Neural progenitor cell (in vitro differentiated cells): Measurements from ENCODE around the gene RTEL1. TPM values are rescaled to one million over a fixed set of nuclear protein-coding genes. Genes with fewer than 3 reads are reported as not detected.

ENCODE experiments used
- DNase-seq: peaks from one replicate; pipeline ENCODE4 v3.0.0-alpha.2; 2016; ENCODE audit warnings: low spot score
- H2AFZ ChIP-seq: fragments of 200-600 bp; sonication (generic); replicated peaks from 2 replicates; pipeline ENCODE4 v1.6.1; 2016; ENCODE audit warnings: antibody characterized with exemption
- H3F3A ChIP-seq: fragments of 200-600 bp; sonication (generic); 2 replicates; pipeline ENCODE4 v1.6.1; 2016; ENCODE audit warnings: antibody characterized with exemption, low read depth
- H3K27ac ChIP-seq: fragments of 200-600 bp; sonication (generic); 2 replicates; pipeline ENCODE4 v1.5.1; 2016; ENCODE audit warnings: mild to moderate bottlenecking
- H3K27me3 ChIP-seq: fragments of 200-600 bp; sonication (generic); 2 replicates; pipeline ENCODE4 v1.6.1; 2016; ENCODE audit warnings: mild to moderate bottlenecking, moderate library complexity
- H3K36me3 ChIP-seq: fragments of 200-600 bp; sonication (generic); 2 replicates; pipeline ENCODE4 v1.5.1; 2016
- H3K4me1 ChIP-seq: fragments of 200-600 bp; sonication (generic); 2 replicates; pipeline ENCODE4 v1.6.1; 2016; ENCODE audit warnings: mixed run types
- H3K4me2 ChIP-seq: fragments of 200-600 bp; sonication (generic); 2 replicates; pipeline ENCODE4 v1.6.1; 2016
- H3K4me3 ChIP-seq: fragments of 200-600 bp; sonication (generic); 2 replicates; pipeline ENCODE4 v1.5.1; 2016
- H3K79me2 ChIP-seq: fragments of 200-600 bp; sonication (generic); 2 replicates; pipeline ENCODE4 v1.6.1; 2016; ENCODE audit warnings: low read depth
- H3K9ac ChIP-seq: fragments of 200-600 bp; sonication (generic); 2 replicates; pipeline ENCODE4 v1.6.1; 2016
- H3K9me3 ChIP-seq: fragments of 200-600 bp; sonication (generic); 2 replicates; pipeline ENCODE4 v1.5.1; 2016; ENCODE audit warnings: low read depth
- H4K20me1 ChIP-seq: fragments of 200-600 bp; sonication (generic); 2 replicates; pipeline ENCODE4 v1.6.1; 2016; ENCODE audit warnings: low read depth
- H3K27ac Mint-ChIP-seq: 3 replicates; pipeline ENCODE4 v1.8.0; 2021; ENCODE audit warnings: mixed read lengths
- H3K27me3 Mint-ChIP-seq: 2 replicates; pipeline ENCODE4 v1.8.0; 2022; ENCODE audit warnings: low read depth, mild to moderate bottlenecking, inconsistent platforms, moderate library complexity, mixed read lengths; ENCODE audit not compliant: insufficient read depth
- H3K36me3 Mint-ChIP-seq: 3 replicates; pipeline ENCODE4 v1.8.0; 2021; ENCODE audit warnings: mixed read lengths
- H3K4me1 Mint-ChIP-seq: 3 replicates; pipeline ENCODE4 v1.8.0; 2021; ENCODE audit warnings: mixed read lengths
- H3K4me3 Mint-ChIP-seq: 3 replicates; pipeline ENCODE4 v1.8.0; 2021; ENCODE audit warnings: mild to moderate bottlenecking, moderate library complexity, mixed read lengths
- H3K9me3 Mint-ChIP-seq: 3 replicates; pipeline ENCODE4 v1.8.0; 2020; ENCODE audit warnings: mixed read lengths
- EZH2 ChIP-seq: fragments of 200-600 bp; sonication (generic); IDR thresholded peaks from 2 replicates; pipeline ENCODE4 v1.6.1; 2017; ENCODE audit warnings: antibody characterized with exemption, mild to moderate bottlenecking, moderate library complexity
- EZH2phosphoT487 ChIP-seq: fragments of 200-600 bp; sonication (generic); IDR thresholded peaks from 2 replicates; pipeline ENCODE4 v1.6.1; 2017; ENCODE audit warnings: antibody characterized with exemption
- total RNA-seq: library from RNA; depleted of rRNA; stranded (reverse); fragments of >200 nt; gene quantifications from 2 replicates; pipeline ENCODE4 v1.2.3, GENCODE V29; 2015; ENCODE audit warnings: low replicate concordance
- TF ChIP-seq, protein P1 (sequence below): fragments of 200-600 bp; sonication (generic); IDR thresholded peaks from 2 replicates; pipeline ENCODE4 v1.5.1; 2017; ENCODE audit warnings: antibody characterized with exemption, mild to moderate bottlenecking

RTEL1 gene
- total RNA-seq, 1 donor from 2014 or later, result 6.0 TPM

DNA sequence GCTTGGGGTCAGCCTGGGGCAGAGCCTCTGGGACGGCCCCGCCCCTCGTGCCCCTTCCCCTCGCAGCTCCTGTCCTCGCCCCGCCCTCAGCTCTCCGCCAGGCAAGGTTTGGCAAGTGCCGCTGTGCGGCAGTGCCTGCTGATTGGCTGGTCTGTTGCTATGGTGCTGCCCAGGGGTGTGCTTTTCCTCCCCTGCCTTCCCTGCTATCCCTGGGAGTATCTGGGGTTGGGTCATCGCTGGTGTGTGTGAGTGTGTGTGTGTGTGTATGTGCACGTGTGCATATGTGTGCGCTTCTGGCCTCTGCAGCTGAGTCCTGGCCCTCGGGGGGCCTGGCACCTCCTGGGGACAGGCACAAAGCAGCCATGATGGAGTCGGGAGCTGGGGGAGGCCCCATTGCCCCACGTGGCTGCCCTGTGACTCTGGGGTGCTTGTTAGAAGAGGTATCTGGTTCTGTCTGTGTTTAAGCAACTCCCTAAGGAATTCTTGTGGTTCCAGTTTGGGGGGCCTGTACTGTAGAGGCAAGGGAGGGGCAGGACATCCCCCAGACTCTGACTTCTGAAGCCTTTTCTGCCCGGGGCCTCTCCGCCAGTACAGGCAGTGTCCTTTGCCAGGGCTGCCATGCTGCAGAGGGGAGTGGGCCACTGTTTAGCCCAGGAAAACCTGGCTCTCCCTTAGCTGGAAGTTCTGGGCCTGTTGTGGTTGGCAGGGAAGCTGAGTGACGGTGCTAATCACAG, 6.9 kb downstream of the RTEL1 start:
- peak; percentile 78 for DNase-seq
- peaks cover 20% of the 10 kb centered on the region for H3K36me3 Mint-ChIP-seq

DNA sequence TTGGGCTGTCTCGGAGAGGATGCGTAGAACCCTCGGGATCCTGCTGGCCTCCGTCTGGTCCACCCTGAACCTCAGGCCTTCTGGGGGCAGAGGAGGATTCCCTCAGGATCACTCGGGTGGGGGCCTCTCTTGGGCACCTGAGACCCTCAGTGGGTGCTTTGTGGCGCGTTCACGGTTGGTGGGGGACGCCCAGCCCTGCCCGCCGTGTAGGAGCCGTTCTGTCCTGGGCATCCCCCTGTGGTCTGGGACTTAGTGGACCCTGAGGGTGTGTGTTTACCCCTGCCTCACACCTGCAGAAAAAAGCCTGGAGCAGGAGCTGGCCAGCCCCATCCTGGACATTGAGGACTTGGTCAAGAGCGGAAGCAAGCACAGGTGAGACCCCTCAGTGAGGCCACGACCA, 7.6 kb downstream of the RTEL1 start:
- Histone ChIP-seq H3K27me3 (no peaks in the 10 kb centered on the region), H3K4me3 (no peak overlapping the region), H3K9me3 (no peaks in the 10 kb centered on the region), H3K9ac (no peak overlapping the region), H3K4me2 (no peak overlapping the region), H4K20me1 (no peaks in the 10 kb centered on the region), H3K79me2 (no peaks in the 10 kb centered on the region), H3K4me1 (no peaks in the 10 kb centered on the region), H2AFZ (no peak overlapping the region), H3F3A (no peaks in the 10 kb centered on the region), H3K36me3 (no peaks in the 10 kb centered on the region), H3K27ac (no peak overlapping the region)
- H3K27me3 Mint-ChIP-seq, result peaks cover 4% of the 10 kb centered on the region
- no peaks in the 10 kb centered on the region for H3K9me3 Mint-ChIP-seq
- DNase-seq, result no peak
- peaks cover 19% of the 10 kb centered on the region for H3K36me3 Mint-ChIP-seq
- TF ChIP-seq EZH2, result no peak
- TF ChIP-seq, protein P1, sequence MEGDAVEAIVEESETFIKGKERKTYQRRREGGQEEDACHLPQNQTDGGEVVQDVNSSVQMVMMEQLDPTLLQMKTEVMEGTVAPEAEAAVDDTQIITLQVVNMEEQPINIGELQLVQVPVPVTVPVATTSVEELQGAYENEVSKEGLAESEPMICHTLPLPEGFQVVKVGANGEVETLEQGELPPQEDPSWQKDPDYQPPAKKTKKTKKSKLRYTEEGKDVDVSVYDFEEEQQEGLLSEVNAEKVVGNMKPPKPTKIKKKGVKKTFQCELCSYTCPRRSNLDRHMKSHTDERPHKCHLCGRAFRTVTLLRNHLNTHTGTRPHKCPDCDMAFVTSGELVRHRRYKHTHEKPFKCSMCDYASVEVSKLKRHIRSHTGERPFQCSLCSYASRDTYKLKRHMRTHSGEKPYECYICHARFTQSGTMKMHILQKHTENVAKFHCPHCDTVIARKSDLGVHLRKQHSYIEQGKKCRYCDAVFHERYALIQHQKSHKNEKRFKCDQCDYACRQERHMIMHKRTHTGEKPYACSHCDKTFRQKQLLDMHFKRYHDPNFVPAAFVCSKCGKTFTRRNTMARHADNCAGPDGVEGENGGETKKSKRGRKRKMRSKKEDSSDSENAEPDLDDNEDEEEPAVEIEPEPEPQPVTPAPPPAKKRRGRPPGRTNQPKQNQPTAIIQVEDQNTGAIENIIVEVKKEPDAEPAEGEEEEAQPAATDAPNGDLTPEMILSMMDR, result no peak
- TF ChIP-seq EZH2phosphoT487, result no peak
- peaks cover 5% of the 10 kb centered on the region for H3K4me1 Mint-ChIP-seq
- peak overlapping the region; percentile 74 for H3K27ac Mint-ChIP-seq
- H3K4me3 Mint-ChIP-seq, result no peak overlapping the region

More for the DNA sequence above, 6.9 kb downstream of the RTEL1 start:
- no peaks in the 10 kb centered on the region for H3K36me3 ChIP-seq
- no peaks in the 10 kb centered on the region for H3K79me2 ChIP-seq
- no peaks in the 10 kb centered on the region for H3K9me3 ChIP-seq
- no peaks in the 10 kb centered on the region for H3F3A ChIP-seq
- TF ChIP-seq EZH2phosphoT487 (no peak), EZH2 (no peak)
- TF ChIP-seq, protein P1, result no peak
- H3K4me1 ChIP-seq, result no peaks in the 10 kb centered on the region
- no peak overlapping the region for H3K27ac ChIP-seq
- no peaks in the 10 kb centered on the region for H3K27me3 ChIP-seq
- no peak overlapping the region for H3K4me3 ChIP-seq
- Mint-ChIP-seq H3K4me3 (peak overlapping the region; percentile 48), H3K9me3 (no peaks in the 10 kb centered on the region), H3K27me3 (peaks cover 4% of the 10 kb centered on the region), H3K4me1 (peaks cover 6% of the 10 kb centered on the region), H3K27ac (peak overlapping the region; percentile 91)
- no peak overlapping the region for H2AFZ ChIP-seq
- H4K20me1 ChIP-seq, result no peaks in the 10 kb centered on the region
- no peak overlapping the region for H3K4me2 ChIP-seq
- no peak overlapping the region for H3K9ac ChIP-seq

DNA sequence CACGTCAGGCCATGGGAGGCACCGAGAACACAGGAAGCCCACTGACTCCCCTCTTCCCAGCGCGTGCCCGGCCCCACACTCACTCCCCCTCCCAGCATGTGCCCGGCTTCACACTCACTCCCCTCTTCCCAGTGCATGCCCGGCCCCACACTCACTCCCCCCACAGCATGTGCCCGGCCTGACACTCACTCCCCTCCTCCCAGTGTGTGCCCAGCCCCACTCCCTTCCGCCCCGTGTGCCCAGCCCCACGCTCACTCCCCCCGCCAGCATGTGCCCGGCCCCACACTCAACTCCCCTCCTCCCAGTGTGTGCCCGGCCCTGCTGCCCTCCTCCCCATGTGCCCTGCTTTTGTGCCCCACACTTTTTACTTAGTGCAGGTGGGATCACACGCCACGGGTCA, 9.7 kb downstream of the RTEL1 start:
- Histone ChIP-seq H3K4me2 (no peak overlapping the region), H3K9ac (no peak overlapping the region), H3K36me3 (no peaks in the 10 kb centered on the region), H3K27me3 (no peaks in the 10 kb centered on the region), H3K4me3 (no peak overlapping the region), H3F3A (no peaks in the 10 kb centered on the region), H3K27ac (no peak overlapping the region), H3K79me2 (no peaks in the 10 kb centered on the region), H3K4me1 (no peaks in the 10 kb centered on the region), H2AFZ (no peak overlapping the region), H3K9me3 (no peaks in the 10 kb centered on the region), H4K20me1 (no peaks in the 10 kb centered on the region)
- DNase-seq, result no peak
- H3K36me3 Mint-ChIP-seq, result peaks cover 23% of the 10 kb centered on the region
- H3K27me3 Mint-ChIP-seq, result peaks cover 2% of the 10 kb centered on the region
- TF ChIP-seq EZH2, result no peak
- TF ChIP-seq, protein P1, result no peak
- TF ChIP-seq EZH2phosphoT487, result no peak
- no peak overlapping the region for H3K4me3 Mint-ChIP-seq
- no peaks in the 10 kb centered on the region for H3K9me3 Mint-ChIP-seq
- peaks cover 5% of the 10 kb centered on the region for H3K4me1 Mint-ChIP-seq
- no peak overlapping the region for H3K27ac Mint-ChIP-seq
